HCT116 (cell line): ENCODE measurements around the gene HEPN1.

Experiments used
- CTCF ChIP-seq, 3 experiments: fragments of 200-600 bp in 1 of 3; sonication (generic) in 1 of 3; IDR thresholded peaks in 2 of 3; conservative IDR thresholded peaks in 1 of 3; 2 replicates each; pipeline ENCODE4 v1.5.1; 2012 to 2017; ENCODE audit warnings: low read depth in 2 of 3, low read length in 2 of 3, antibody characterized with exemption in 1 of 3, borderline replicate concordance in 1 of 3, control low read depth in 1 of 3, mild to moderate bottlenecking in 1 of 3, mixed read lengths in 1 of 3, mixed run types in 1 of 3, moderate library complexity in 1 of 3; ENCODE audit not compliant: insufficient read depth in 1 of 3
- POLR2AphosphoS5 ChIP-seq: IDR thresholded peaks from 2 replicates; pipeline ENCODE4 v1.6.1; 2011; ENCODE audit warnings: mild to moderate bottlenecking, low read depth, low read length, moderate library complexity
- REST ChIP-seq: IDR thresholded peaks from 2 replicates; pipeline ENCODE4 v1.6.1; 2012; ENCODE audit warnings: low read depth
- SIN3A ChIP-seq: IDR thresholded peaks from 2 replicates; pipeline ENCODE4 v1.6.1; 2012; ENCODE audit warnings: low read depth
- TCF7L2 ChIP-seq: IDR thresholded peaks from 2 replicates; pipeline ENCODE4 v1.7.0; 2011; ENCODE audit warnings: borderline replicate concordance, inconsistent platforms; ENCODE audit not compliant: insufficient read depth, insufficient read length; ENCODE audit errors: extremely low read depth

DNA sequence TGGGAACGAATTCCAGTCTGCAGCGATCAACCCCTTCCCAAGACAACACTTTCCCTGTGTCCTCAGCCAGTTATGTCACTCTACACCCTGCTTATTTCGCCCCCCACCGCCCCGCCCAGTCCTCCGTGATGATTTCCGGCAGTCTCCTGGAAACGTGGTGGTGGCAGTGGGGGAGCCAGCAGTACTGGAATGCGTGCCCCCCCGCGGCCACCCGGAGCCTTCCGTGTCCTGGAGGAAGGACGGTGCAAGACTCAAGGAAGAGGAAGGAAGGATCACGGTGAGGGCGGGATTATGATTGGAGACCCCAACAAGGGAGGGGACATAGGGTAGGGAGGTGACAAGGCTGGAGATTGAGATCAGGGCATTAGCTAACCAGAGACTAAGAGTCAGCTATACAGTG, 49.7 kb upstream of the HEPN1 start:
- TF ChIP-seq TCF7L2: no peak
- no peak for TF ChIP-seq CTCF (IDR thresholded peaks at IDR 0.05 in 2 of 3, conservative IDR thresholded peaks at IDR 0.05 in 1 of 3; ENCODE audit: borderline replicate concordance in 1 of 3, insufficient read depth in 1 of 3, low read depth in 2 of 3, low read length in 2 of 3)
- TF ChIP-seq REST: no peak
- no peak for TF ChIP-seq SIN3A
- no peak for TF ChIP-seq POLR2AphosphoS5
